ENCODE results near the gene PCSK5. TPM values are rescaled to one million over a fixed set of nuclear protein-coding genes. Genes with fewer than 3 reads are reported as not detected.

PCSK5 gene
- total and polyA plus RNA-seq, 2 experiments from 2014 or later, result 59.1 to 71.7 TPM

- DNase-seq (ENCODE audit: low spot score), result no peak
- TF ChIP-seq, protein P1, sequence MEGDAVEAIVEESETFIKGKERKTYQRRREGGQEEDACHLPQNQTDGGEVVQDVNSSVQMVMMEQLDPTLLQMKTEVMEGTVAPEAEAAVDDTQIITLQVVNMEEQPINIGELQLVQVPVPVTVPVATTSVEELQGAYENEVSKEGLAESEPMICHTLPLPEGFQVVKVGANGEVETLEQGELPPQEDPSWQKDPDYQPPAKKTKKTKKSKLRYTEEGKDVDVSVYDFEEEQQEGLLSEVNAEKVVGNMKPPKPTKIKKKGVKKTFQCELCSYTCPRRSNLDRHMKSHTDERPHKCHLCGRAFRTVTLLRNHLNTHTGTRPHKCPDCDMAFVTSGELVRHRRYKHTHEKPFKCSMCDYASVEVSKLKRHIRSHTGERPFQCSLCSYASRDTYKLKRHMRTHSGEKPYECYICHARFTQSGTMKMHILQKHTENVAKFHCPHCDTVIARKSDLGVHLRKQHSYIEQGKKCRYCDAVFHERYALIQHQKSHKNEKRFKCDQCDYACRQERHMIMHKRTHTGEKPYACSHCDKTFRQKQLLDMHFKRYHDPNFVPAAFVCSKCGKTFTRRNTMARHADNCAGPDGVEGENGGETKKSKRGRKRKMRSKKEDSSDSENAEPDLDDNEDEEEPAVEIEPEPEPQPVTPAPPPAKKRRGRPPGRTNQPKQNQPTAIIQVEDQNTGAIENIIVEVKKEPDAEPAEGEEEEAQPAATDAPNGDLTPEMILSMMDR (IDR thresholded peaks at IDR 0.05; ENCODE audit: poor library complexity), result no peak
- TF ChIP-seq EZH2 (IDR thresholded peaks at IDR 0.05; ENCODE audit: borderline replicate concordance), result no peak
- TF ChIP-seq EZH2phosphoT487 (IDR thresholded peaks at IDR 0.05; ENCODE audit: low read depth, severe bottlenecking, unreplicated experiment), result no peak
- Histone ChIP-seq H3K4me3 (no peak overlapping the region), H3K27ac (peak overlapping the region; percentile 85), H3K9me3 (ENCODE audit: low read depth) (no peaks in the 10 kb centered on the region), H2AFZ (no peak overlapping the region), H3K4me2 (no peak overlapping the region), H3K79me2 (peaks cover 97% of the 10 kb centered on the region), H3K36me3 (replicated peaks; ENCODE audit: insufficient read depth, low read depth) (no peaks in the 10 kb centered on the region), H3K27me3 (no peaks in the 10 kb centered on the region), H3K9me2 (replicated peaks; ENCODE audit: insufficient read depth) (no peaks in the 10 kb centered on the region), H3K4me1 (ENCODE audit: insufficient read depth) (peaks cover 20% of the 10 kb centered on the region), H4K20me1 (ENCODE audit: insufficient read depth, poor library complexity, severe bottlenecking) (peaks cover 3% of the 10 kb centered on the region)
- WGBS (ENCODE audit: low lambda C conversion rate, missing lambda C conversion rate), result 69% methylated on average over 4 of the region's 4 CpGs
These were observed 24.5 kb downstream of the PCSK5 start for GRCh38 chr9:75914883-75915452.

GRCh38 chr9:75918154-75918553, 27.7 kb downstream of the PCSK5 start:
- no peak for DNase-seq (ENCODE audit: low spot score)
- Histone ChIP-seq H3K36me3 (replicated peaks; ENCODE audit: insufficient read depth, low read depth) (no peaks in the 10 kb centered on the region), H3K4me1 (ENCODE audit: insufficient read depth) (peaks cover 12% of the 10 kb centered on the region), H3K79me2 (peaks cover 98% of the 10 kb centered on the region), H4K20me1 (ENCODE audit: insufficient read depth, poor library complexity, severe bottlenecking) (peaks cover 3% of the 10 kb centered on the region), H3K4me3 (no peak overlapping the region), H3K4me2 (no peak overlapping the region), H3K9me3 (ENCODE audit: low read depth) (no peaks in the 10 kb centered on the region), H3K27me3 (no peaks in the 10 kb centered on the region), H3K9me2 (replicated peaks; ENCODE audit: insufficient read depth) (no peaks in the 10 kb centered on the region), H2AFZ (no peak overlapping the region), H3K27ac (no peak overlapping the region)
- WGBS (ENCODE audit: low lambda C conversion rate, missing lambda C conversion rate), result 84% methylated on average over 3 of the region's 3 CpGs
- TF ChIP-seq EZH2 (IDR thresholded peaks at IDR 0.05; ENCODE audit: borderline replicate concordance), result no peak
- no peak for TF ChIP-seq EZH2phosphoT487 (IDR thresholded peaks at IDR 0.05; ENCODE audit: low read depth, severe bottlenecking, unreplicated experiment)
- TF ChIP-seq, protein P1 (IDR thresholded peaks at IDR 0.05; ENCODE audit: poor library complexity), result no peak

DNA sequence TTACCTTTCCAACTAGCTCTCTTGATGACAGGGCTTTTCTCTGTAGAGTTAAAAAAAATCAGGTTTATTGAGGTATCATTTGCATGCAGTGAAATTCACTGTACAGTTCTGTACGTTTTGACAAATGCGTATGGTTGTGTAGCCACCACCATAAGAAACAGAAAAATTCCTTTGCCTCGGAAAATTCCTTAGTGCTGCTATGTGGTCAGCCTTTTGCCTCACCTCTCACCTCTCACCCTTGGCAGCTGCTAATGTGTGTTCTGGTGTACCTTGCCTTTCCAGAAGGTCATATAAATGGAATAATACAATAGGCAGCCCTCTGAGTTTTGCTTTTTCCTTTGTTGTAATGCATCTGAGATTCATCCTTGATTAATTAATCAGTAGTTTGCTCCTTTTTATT, 28.4 kb downstream of the PCSK5 start:
- Histone ChIP-seq H3K4me2 (no peak overlapping the region), H3K27ac (no peak overlapping the region), H2AFZ (no peak overlapping the region), H4K20me1 (ENCODE audit: insufficient read depth, poor library complexity, severe bottlenecking) (peaks cover 6% of the 10 kb centered on the region), H3K27me3 (no peaks in the 10 kb centered on the region), H3K4me1 (ENCODE audit: insufficient read depth) (peaks cover 6% of the 10 kb centered on the region), H3K36me3 (replicated peaks; ENCODE audit: insufficient read depth, low read depth) (no peaks in the 10 kb centered on the region), H3K4me3 (no peak overlapping the region), H3K9me2 (replicated peaks; ENCODE audit: insufficient read depth) (no peaks in the 10 kb centered on the region), H3K79me2 (peaks cover 99% of the 10 kb centered on the region), H3K9me3 (ENCODE audit: low read depth) (no peaks in the 10 kb centered on the region)
- TF ChIP-seq EZH2phosphoT487 (IDR thresholded peaks at IDR 0.05; ENCODE audit: low read depth, severe bottlenecking, unreplicated experiment) (no peak), EZH2 (IDR thresholded peaks at IDR 0.05; ENCODE audit: borderline replicate concordance) (no peak)
- TF ChIP-seq, protein P1 (IDR thresholded peaks at IDR 0.05; ENCODE audit: poor library complexity), result no peak
- WGBS (ENCODE audit: low lambda C conversion rate, missing lambda C conversion rate), result 84% methylated on average over 3 of the region's 3 CpGs
- no peak for DNase-seq (ENCODE audit: low spot score)
